ENCODE measurements around the gene TSPAN33.
"Not testable (repeated sequence)": the region's sequence is repeated elsewhere in the genome, so short reads cannot be mapped to it uniquely, and the experiment has no call there.

Gene TSPAN33, protein sequence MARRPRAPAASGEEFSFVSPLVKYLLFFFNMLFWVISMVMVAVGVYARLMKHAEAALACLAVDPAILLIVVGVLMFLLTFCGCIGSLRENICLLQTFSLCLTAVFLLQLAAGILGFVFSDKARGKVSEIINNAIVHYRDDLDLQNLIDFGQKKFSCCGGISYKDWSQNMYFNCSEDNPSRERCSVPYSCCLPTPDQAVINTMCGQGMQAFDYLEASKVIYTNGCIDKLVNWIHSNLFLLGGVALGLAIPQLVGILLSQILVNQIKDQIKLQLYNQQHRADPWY

DNA sequence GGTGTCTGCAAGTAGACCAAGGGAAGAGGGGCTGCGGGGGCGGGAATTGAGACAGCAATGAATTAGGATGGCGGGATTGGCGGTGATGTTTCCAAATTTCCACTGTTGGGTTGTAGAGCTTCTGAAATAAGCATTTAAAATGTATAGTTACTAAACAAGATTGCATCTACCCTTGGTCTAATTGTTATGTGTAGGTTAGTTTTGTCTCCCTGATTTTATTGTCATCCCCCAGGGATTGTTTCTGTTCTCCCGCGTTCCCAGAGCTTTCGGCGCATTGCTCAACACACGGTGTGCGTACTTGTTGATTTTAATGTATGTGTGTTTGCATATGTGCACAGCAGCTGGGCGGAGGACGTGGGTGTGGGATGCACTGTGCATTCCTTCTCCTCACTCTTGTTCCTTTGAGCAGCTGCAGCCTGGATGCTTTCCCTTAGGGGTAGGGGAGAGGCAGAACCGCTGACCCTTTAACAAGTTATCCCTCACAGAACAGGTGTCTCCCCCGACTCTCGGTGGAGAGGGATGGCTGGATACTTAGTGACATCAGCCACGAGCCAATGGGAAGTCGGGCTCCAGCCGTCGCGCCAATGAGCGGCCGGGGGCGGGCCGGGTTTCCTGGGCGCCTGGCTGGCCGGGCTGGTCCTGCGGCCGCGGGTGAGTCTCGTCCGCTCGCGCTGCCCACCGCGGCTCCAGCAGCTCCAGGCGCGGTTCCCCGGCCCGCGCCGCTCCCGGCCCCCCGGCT is at the start of gene TSPAN33:
Gene TSPAN33 (plus strand): TSS at position 613 of the 739 bp plus-strand sequence. CDS start 274 bp downstream, outside the sequence.
- peak; percentile 6 for DNase-seq

DNA sequence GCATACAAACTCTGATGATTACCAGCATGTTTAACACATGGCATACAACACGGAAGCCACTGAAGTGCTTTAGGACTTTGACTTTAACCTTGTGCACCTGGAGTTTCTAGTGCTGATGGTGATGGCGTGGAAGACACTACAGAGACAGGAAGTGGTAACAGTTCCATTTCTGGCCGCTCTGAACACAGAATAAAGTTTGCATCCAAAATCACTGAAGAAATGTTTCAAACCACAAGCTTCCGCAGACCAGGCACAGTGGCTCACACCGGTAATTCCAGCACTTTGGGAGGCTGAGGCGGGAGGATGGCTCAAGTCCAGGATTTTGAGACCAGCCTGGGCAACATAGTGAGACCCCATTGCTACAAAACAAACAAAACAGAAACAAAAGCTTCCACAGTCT is 49.2 kb upstream of the TSPAN33 start:
- DNase-seq = no peak

DNA sequence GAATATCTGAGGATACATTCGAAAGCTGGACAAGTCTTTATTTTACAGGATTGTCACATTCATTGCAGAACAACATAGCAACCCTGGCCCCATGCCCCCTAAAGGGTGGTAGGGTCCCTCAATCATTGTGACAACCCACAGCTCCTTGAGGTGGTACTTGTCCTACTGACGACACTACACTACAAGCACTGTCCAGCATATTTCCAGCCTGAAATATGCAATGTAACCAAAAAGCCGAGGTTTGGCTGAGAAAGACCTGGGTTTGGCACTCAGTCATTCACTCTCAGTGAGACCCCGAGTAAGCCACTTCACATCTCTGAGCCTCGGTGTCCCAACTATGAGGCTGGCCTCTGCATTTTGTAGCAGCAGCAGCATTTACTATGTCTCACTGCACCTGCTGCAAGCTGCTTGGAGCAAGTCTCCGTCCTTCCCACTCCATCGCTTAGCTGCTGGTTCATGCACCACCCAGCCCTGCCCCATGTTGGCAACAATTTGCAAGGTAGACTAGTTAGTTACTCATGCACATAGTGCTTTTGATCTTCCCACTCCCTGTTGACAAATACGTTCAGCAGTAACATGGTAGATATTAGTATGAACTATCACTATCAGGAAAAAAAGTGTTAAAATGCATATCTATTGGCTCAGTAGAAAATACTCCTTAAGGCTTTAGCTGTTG is 46.0 kb upstream of the TSPAN33 start:
- no peak for DNase-seq

DNA sequence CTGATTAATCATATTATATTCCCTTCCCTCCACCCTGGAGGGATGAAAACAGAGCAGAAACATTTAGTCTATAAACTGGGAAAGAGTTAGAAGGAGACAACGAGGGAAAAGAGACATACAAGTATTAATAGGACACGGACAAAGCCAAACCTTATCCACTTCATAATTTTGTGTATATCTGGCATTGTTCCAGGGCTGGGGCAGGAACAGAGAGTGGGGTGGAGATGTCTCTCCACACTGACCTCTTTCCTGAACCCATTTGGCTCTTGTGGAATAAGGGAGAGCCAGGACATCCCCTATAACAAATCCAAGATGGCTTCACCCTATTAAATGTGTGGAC is 43.7 kb upstream of the TSPAN33 start:
- no peak for DNase-seq

DNA sequence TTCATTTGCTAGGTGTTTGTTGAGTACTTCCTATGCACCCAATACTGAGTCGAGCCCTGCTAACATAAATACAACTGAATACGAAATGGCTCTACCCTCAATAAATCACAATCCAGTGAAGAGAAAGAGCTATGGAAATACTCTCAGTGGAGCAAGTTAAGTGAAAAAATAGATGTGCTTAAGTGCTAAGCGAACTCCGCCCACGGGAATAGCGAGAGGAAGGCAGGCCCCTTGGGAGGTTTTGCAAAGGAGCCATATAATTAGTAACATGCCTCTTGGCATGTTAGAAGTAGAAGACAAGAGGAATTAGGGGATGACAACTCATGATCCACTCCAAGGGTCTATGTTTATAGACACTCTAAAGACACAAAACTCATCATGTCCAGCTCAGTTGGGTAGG is 42.8 kb upstream of the TSPAN33 start:
- DNase-seq = no peak

DNA sequence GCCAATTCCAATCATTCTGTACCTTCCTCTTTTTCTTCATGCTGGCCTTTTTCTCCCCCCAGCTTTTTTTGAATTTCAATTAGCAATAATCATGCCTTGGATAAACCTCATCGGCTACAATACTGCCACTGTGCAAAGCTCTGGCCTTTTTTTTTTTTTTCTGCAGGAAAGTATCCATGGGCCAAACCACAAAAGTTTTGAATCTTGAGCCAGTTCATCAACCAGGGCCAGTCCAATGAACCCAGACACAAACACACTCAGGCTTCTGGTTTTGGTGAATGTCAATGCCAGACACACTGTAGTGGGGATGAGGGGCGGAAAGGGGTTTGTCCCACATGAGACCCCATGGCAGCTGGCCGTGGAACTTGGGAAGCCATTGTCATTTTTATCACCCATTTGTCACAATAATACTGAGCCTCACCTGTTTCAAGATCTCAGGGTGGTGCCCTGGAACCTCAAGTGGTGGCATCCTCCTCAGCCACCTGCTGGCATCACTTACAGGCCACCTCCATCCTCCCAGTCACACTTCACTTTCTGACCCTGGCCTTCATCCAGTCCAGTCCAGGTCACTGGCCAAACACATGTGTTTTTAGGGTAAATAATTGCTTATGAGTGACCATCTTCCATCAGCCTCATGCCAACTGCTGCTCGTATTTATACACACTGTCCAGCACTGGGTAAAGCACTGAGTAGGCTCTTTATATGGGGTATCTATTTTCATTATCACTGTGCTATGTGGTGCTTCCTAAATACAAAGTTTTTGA is 40.8 kb upstream of the TSPAN33 start:
- no peak for DNase-seq

DNA sequence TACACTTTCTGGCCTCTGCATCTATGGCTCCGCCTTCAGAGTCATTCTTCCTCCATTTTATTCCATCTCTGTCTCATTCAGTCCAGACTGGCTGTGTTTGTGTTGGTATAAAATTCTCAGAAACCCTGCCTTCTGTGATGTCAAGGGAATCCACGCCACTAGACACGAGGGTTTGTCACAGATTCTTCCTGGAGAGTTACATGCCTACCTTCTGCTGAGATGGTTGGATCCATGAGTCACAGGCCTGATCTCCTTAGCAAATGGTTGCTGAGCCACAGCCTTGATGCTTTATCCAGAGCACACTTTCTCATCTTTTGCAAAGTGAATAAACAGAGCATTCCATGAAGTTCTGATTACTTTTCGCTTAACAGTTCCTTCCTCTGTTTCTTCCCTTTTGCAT is 35.9 kb upstream of the TSPAN33 start:
- no peak for DNase-seq

DNA sequence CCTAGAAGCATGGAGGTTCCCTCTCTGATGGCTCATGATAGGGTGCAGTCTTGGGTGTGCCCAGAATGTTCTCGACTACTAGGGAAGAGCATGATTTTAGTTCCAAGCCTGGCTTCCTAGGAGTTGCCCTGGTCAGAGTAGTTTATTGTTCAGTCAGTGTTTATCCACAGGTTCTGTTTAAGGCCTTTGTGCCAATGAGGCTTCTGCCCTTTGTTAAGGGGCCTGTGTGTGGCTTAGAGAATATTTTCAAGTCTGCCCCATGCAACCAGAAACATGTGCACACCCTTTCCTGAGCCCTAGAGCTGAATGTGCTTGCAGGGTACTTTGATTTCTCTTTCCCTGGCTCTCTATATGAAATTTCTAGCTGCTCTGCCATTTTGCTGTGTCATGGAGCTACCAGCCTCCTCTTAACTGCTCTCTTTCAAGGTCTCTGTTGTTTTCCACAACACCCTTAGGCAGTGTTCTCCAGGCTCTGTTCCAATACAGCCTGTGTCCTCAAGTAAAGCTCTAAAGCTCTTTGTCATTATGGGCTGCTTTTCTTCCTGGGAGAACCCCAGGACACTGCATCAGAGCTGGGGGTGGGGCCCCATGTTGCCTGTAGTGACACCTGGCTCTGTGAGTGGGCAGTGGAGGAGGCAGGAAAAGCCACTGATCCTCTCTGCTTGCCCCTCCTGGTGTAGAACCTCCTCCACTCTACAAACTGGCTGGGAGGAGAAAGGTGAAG is 34.1 kb upstream of the TSPAN33 start:
- DNase-seq = no peak

DNA sequence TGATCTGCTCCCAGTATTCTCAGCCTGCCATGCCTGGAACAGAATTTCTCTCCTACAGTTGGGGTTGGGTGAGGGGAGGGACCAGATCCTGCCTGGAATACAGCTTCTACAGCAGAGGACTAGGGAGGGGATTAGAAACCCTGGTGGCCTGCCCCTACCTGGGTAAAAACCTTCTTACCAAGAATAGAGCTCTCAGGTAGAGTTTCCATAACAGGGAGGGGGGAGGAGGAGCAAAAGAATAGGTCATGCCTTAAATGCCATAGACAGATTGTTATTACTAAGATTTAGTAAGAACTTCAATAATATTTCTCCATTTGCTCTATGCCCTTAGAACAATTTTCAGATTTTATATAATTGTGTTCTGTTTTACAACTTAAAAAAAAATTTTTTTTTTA is 33.5 kb upstream of the TSPAN33 start:
- DNase-seq = no peak

DNA sequence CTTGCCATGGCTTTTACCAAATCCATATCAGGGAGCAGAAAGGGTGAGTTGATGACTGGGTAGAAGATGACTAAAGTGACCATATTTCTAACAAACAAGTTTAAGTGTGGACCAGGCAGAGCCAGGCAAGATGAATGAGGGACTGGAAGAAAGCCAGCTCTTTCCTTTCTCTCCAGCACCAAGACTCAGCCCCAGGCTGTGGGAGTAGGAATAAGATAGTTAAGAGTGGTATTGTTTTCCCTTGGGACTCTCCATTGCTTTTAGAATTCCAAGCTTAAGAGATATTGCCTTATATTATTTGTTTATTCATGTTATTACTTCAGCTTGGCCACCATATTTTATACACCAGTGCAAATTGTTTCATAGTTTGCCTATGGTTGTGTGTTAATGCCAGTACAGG is 28.8 kb upstream of the TSPAN33 start:
- DNase-seq = no peak

DNA sequence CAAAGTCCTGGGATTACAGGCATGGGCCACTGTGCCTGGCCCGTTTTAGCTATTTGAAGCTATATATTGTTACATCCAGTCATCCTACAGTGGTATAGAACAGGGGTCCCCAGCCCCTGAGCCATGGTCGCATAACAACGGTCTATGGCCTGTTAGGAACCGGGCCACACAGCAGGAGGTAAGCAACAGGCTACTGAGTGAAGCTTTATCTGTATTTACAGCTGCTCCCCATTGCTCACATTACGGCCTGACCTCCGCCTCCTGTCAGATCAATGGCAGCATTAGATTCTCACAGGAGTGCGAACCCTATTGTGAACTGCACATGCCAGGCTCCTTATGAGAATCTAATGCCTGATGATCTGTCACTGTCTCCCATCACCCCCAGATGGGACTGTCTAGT is 26.3 kb upstream of the TSPAN33 start:
- no peak for DNase-seq

DNA sequence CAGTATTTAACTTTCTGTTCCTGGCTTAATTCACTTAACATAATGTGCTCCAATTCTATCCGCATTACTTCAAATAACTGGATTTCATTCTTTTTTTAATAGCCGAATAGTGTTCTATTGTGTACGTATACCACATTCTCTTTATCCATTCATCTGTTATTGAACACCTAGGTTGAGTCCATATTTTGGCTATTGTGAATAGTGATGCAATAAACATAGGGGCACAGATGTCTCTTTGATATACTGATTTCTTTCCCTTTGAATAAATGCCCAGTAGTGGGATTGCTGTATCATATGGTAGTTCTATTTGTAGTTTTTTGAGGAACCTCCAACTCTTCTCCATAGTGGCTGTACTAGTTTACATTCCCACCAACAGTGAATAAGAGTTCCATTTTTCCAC is 25.5 kb upstream of the TSPAN33 start:
- DNase-seq = no peak

DNA sequence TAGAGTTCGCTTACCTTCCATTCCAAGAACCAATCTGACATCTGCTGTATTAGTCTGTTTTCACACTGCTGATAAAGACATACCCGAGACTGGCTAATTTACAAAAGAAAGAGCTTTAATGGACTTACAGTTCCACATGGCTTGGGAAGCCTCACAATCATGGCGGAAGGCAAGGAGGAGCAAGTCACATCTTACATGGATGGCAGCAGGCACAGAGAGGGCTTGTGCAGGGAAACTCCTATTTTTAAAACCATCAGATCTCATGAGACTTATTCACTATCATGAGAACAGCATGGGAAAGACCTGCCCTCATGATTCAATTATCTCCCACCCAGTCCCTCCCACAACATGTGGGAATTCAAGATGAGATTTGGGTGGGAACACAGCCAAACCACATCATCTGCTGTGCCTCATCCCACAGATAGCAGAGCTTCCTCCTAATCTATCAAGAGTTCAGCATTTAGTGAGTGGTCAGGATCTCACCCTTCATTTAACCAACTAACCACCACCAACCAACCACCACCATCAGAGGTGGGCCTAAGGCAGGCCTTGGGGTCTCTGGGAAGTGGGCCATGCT is 22.9 kb upstream of the TSPAN33 start:
- DNase-seq = not testable (repeated sequence)

DNA sequence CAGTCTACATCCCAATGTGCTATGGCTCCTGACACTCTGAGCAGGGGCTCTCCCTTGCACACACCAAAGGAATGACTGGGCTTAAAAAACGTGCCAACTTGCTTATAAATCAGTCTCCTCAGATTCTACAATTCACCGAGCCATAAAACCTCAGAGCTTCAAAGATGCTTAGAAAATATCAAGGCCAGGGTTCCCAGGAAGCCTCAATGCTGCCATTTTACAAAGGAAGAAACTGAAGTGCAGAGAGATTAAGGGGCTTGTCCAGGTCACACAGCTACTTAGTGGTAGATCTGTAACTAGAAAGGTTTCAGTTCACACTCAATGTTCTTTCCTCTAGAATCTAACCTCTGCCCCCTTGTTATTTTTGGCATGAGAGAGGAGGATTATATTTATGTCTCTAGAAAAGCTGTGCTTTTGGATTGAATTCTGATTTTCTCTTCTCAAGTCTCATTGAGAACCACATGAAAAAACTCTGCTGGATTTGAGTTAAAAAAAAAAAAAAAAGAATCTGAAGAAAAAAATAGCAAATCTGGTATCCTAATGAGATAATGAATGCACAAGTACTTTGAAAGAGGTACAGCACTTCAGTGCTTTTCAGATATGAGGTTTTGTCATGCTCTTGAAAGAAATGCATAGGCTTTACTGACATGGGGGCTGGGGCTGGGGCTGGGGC is 22.3 kb upstream of the TSPAN33 start:
- no peak for DNase-seq

DNA sequence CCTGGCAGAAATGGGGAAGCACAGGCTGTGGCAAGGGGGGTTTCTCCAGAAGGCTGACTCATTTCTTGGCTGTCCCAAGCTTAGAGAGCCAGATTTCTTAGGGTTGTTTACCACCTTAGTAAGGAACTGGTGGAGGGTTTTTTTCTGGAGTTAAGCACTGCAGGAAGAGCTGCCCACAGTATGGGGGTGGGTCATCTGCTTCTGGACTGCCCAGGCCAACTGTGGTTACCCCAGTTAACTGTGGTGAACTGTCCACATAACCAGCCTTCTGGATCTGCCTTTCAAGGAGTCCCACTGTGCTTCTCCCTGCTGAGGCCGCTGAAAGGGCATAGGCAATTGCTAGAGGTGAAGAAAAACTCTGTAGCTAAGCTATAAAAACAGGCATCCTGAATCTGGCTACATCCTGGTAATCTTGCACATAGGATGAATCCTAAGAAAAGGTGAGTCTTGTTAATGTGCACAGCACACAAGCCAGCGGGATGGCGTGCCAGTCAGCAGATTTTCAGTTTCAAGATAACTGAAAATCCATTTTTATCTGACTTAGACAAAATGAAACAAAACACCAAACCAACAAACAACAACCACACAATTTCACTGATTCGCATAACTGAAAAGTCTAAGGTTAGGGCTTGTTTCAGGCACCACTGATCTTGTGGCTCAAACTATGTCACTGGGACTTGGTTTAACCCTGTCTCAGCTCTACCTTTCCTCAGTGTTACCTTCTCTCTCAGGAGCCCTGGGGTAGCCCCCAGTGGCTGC is 21.6 kb upstream of the TSPAN33 start:
- no peak for DNase-seq

DNA sequence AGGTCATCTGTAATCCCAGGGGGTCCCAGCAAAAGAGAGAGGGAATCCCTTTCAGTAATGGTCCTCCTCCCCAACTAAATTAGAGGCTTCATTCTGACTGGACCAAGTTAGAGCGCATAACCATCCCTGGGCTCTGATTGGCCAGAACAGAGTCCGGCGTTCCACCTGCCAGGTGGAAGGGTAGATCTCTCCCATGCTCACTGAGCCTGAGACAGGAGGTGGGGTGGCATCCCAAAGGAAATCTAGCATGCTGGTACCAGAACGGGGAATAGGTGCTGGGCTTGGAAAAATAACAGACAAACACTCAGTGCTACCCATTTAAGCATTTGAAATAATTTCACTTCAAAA is 21.0 kb upstream of the TSPAN33 start:
- no peak for DNase-seq

DNA sequence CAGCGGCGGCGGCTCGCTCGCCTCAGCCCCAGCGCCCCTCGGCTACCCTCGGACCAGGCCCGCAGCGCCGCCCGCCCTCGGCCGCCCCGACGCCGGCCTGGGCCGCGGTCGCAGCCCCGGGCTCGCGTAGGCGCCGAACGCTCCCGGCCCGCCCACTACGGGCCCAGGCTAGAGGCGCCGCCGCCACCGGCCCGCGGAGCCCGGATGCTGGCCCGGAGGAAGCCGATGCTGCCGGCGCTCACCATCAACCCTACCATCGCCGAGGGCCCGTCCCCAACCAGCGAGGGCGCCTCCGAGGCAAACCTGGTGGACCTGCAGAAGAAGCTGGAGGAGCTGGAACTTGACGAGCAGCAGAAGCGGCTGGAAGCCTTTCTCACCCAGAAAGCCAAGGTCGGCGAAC is 18.2 kb upstream of the TSPAN33 start:
- no peak for DNase-seq

DNA sequence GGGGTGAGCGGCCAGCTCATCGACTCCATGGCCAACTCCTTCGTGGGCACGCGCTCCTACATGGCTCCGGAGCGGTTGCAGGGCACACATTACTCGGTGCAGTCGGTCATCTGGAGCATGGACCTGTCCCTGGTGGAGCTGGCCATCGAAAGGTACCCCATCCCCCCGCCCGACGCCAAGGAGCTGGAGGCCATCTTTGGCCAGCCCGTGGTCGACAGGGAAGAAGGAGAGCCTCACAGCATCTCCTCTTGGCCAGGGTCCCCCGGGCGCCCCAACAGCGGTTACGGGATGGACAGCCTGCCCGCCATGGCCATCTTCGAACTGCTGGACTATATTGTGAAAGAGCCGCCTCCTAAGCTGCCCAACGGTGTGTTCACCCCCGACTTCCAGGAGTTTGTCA is 17.4 kb upstream of the TSPAN33 start:
- DNase-seq = no peak

DNA sequence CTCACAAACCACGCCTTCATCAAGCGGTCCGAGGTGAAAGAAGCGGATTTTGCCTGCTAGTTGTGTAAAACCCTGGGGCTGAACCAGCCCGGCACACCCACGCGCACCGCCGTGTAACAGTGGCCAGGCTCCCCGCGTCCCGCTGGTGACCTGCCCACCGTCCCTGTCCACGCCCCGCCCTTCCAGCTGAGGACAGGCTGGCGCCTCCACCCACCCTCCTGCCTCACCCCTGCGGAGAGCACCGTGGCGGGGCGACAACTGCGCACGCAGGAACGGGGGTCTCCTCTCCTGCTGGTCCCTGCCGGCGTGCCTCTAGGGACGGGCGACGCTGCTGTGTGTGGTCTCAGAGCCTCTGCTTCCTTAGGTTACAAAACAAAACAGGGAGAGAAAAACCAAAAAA is 16.9 kb upstream of the TSPAN33 start:
- no peak for DNase-seq

DNA sequence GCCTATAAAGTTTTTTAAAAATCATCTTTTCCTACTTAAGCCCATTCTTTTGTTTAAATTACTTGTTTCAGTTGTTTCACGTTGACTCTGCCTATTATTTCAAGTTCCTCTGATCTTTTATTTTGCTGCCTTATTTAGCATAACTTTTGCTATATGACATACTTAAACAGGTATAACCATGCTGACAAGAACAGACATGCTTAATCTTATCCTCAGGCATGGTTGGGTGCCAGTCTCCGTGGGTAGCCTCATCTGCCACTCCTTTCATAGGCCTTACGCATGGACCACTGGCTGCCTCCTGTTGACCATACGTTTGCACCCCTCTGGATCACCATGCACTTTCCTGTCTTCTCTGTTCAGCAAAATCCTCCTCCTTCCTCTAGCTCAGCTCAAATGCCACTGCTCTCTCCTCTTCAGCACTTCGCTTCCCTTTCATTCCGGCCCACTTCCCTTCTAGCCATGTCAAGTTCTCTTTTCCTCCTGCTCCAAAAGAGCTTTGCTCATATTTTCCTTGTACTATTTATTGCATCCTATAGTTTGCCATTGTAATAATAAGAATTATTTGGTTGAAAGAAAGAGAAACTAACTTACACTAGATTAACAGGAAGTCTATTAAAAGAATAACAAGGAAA is 10.0 kb upstream of the TSPAN33 start:
- no peak for DNase-seq

Measured in KG1 (cell line).